Fibroblast of lung (primary cell): ENCODE data around the gene CARD18. TPM values are rescaled to one million over a fixed set of nuclear protein-coding genes. Genes with fewer than 3 reads are reported as not detected.

Source experiments
- DNase-seq, 2 donors: peaks; one replicate each; pipeline versions ENCODE4 v3.0.0 to v3.0.0-alpha.2; 2010; ENCODE audit warnings: low read depth in 2 of 2
- H2AFZ ChIP-seq: 2 replicates; pipeline ENCODE4 v1.5.1; 2012; ENCODE audit warnings: low read length, control low read depth, inconsistent platforms
- H3K27ac ChIP-seq: 2 replicates; pipeline ENCODE4 v1.5.1; 2011; ENCODE audit warnings: low read length, control low read depth; ENCODE audit not compliant: insufficient read depth
- H3K27me3 ChIP-seq: 2 replicates; pipeline ENCODE4 v1.5.1; 2011; ENCODE audit warnings: mild to moderate bottlenecking, low read length; ENCODE audit not compliant: control insufficient read depth, insufficient read depth
- H3K36me3 ChIP-seq: 2 replicates; pipeline ENCODE4 v1.5.1; 2011; ENCODE audit warnings: low read length; ENCODE audit not compliant: control insufficient read depth, insufficient read depth
- H3K4me1 ChIP-seq: 2 replicates; pipeline ENCODE4 v1.5.1; 2011; ENCODE audit warnings: low read length; ENCODE audit not compliant: control insufficient read depth, insufficient read depth; ENCODE audit errors: extremely low read depth
- H3K4me2 ChIP-seq: 2 replicates; pipeline ENCODE4 v1.5.1; 2011; ENCODE audit warnings: low read length, control low read depth; ENCODE audit not compliant: insufficient read depth; ENCODE audit errors: extremely low read depth
- H3K4me3 ChIP-seq, 4 experiments: fragments of 200-600 bp in 1 of 4; sonication (generic) in 1 of 4; replicated peaks in 1 of 4; 2 replicates each; pipeline ENCODE4 v1.5.1; 2011 to 2016; ENCODE audit warnings: low read length in 4 of 4, low read depth in 3 of 4, mild to moderate bottlenecking in 3 of 4, control low read depth in 2 of 4, inconsistent platforms in 1 of 4, mixed read lengths in 1 of 4; ENCODE audit not compliant: insufficient read depth in 1 of 4; ENCODE audit errors: control extremely low read depth in 1 of 4
- H3K79me2 ChIP-seq: 2 replicates; pipeline ENCODE4 v1.5.1; 2012; ENCODE audit warnings: mild to moderate bottlenecking, low read length, inconsistent platforms; ENCODE audit not compliant: control insufficient read depth, insufficient read depth
- H3K9ac ChIP-seq: 2 replicates; pipeline ENCODE4 v1.5.1; 2011; ENCODE audit warnings: mild to moderate bottlenecking, low read length, control low read depth; ENCODE audit not compliant: insufficient read depth
- H3K9me3 ChIP-seq: 2 replicates; pipeline ENCODE4 v1.5.1; 2012; ENCODE audit warnings: low read depth, low read length; ENCODE audit not compliant: control insufficient read depth, insufficient read depth
- H4K20me1 ChIP-seq: 2 replicates; pipeline ENCODE4 v1.5.1; 2011; ENCODE audit warnings: low read length; ENCODE audit not compliant: control insufficient read depth, insufficient read depth; ENCODE audit errors: extremely low read depth
- EZH2 ChIP-seq: IDR thresholded peaks from 2 replicates; pipeline ENCODE4 v1.5.1; 2012; ENCODE audit warnings: low read length, control low read depth, mild to moderate bottlenecking; ENCODE audit errors: missing control alignments
- polyA plus RNA-seq, 2 donors: library from polyadenylated mRNA; depleted of rRNA in 1 of 2; stranded (reverse) in 1 of 2; unstranded in 1 of 2; fragments of >200 nt; gene quantifications; 2 replicates each; pipeline ENCODE4 v1.2.1, GENCODE V29; 2011 to 2012; ENCODE audit warnings: missing spikeins in 1 of 2
- total RNA-seq: library from RNA; depleted of rRNA; stranded (reverse); fragments of >200 nt; gene quantifications from 2 replicates; pipeline ENCODE4 v1.2.1, GENCODE V29; 2014
- TF ChIP-seq, protein P1 (sequence below), 2 donors: IDR thresholded peaks in 1 of 2; conservative IDR thresholded peaks in 1 of 2; 1 replicate in 1 of 2; 2 replicates in 1 of 2; pipeline ENCODE4 v1.5.1; 2011 to 2012; ENCODE audit warnings: low read length in 2 of 2, control low read depth in 1 of 2, inconsistent platforms in 1 of 2, low read depth in 1 of 2, mild to moderate bottlenecking in 1 of 2

Gene CARD18
- total and polyA plus RNA-seq, 2 donors (not counting 1 experiment from before 2014, with no cell fraction given): not detected

GRCh38 chr11:105156720-105157119 lies 17.2 kb upstream of the CARD18 start:
- DNase-seq: no peak
- Histone ChIP-seq H3K4me2 (no peak overlapping the region), H3K9ac (no peak overlapping the region), H3K27ac (no peak overlapping the region), H3K9me3 (no peaks in the 10 kb centered on the region), H3K27me3 (no peaks in the 10 kb centered on the region), H3K36me3 (no peaks in the 10 kb centered on the region), H3K4me3 (no peak overlapping the region), H2AFZ (no peak overlapping the region), H4K20me1 (no peaks in the 10 kb centered on the region), H3K4me1 (peaks cover under 1% of the 10 kb centered on the region), H3K79me2 (no peaks in the 10 kb centered on the region)
- TF ChIP-seq, protein P1, sequence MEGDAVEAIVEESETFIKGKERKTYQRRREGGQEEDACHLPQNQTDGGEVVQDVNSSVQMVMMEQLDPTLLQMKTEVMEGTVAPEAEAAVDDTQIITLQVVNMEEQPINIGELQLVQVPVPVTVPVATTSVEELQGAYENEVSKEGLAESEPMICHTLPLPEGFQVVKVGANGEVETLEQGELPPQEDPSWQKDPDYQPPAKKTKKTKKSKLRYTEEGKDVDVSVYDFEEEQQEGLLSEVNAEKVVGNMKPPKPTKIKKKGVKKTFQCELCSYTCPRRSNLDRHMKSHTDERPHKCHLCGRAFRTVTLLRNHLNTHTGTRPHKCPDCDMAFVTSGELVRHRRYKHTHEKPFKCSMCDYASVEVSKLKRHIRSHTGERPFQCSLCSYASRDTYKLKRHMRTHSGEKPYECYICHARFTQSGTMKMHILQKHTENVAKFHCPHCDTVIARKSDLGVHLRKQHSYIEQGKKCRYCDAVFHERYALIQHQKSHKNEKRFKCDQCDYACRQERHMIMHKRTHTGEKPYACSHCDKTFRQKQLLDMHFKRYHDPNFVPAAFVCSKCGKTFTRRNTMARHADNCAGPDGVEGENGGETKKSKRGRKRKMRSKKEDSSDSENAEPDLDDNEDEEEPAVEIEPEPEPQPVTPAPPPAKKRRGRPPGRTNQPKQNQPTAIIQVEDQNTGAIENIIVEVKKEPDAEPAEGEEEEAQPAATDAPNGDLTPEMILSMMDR (conservative IDR thresholded peaks at IDR 0.05 in 1 of 2, IDR thresholded peaks at IDR 0.05 in 1 of 2; ENCODE audit: low read depth in 1 of 2, low read length in 2 of 2): no peak
- TF ChIP-seq EZH2: no peak

- TF ChIP-seq, protein P1 (conservative IDR thresholded peaks at IDR 0.05 in 1 of 2, IDR thresholded peaks at IDR 0.05 in 1 of 2; ENCODE audit: low read depth in 1 of 2, low read length in 2 of 2): no peak
- TF ChIP-seq EZH2: no peak
- Histone ChIP-seq H3K9ac (no peak overlapping the region), H3K79me2 (no peaks in the 10 kb centered on the region), H3K9me3 (no peaks in the 10 kb centered on the region), H3K36me3 (no peaks in the 10 kb centered on the region), H2AFZ (no peak overlapping the region), H3K4me1 (peaks cover 2% of the 10 kb centered on the region), H3K4me3 (no peak overlapping the region), H3K4me2 (no peak overlapping the region), H3K27ac (no peak overlapping the region), H4K20me1 (no peaks in the 10 kb centered on the region), H3K27me3 (no peaks in the 10 kb centered on the region)
- DNase-seq: no peak
Measured at GRCh38 chr11:105156231-105156630, 16.7 kb upstream of the CARD18 start.

DNA sequence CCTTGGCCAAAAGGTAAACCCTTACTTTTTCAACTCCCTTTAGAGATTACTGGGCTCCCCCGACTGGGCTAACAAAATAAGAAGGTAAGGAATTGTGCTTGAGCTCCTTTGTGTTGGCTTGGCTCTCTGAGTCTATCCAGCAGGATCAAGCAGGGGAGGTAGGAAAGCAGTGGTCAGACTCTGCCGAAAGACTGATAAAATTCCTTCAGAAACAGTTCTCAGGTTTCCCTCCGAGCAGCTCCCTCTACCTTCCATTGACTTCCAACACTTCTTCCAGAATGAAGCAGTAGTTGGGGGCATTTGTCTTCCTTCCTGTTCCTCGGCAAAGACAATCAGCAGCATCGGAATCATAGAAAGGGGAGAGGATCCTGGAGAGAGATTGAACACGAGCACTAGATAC lies 16.1 kb upstream of the CARD18 start:
- H4K20me1 ChIP-seq: no peaks in the 10 kb centered on the region
- H3K9ac ChIP-seq: no peak overlapping the region
- H3K4me3 ChIP-seq: no peak overlapping the region
- peaks cover 2% of the 10 kb centered on the region for H3K4me1 ChIP-seq
- H3K9me3 ChIP-seq: no peaks in the 10 kb centered on the region
- H3K79me2 ChIP-seq: no peaks in the 10 kb centered on the region
- H3K36me3 ChIP-seq: no peaks in the 10 kb centered on the region
- no peaks in the 10 kb centered on the region for H3K27me3 ChIP-seq
- DNase-seq: no peak
- no peak overlapping the region for H3K27ac ChIP-seq
- H3K4me2 ChIP-seq: no peak overlapping the region
- TF ChIP-seq, protein P1 (conservative IDR thresholded peaks at IDR 0.05 in 1 of 2, IDR thresholded peaks at IDR 0.05 in 1 of 2; ENCODE audit: low read depth in 1 of 2, low read length in 2 of 2): no peak
- no peak for TF ChIP-seq EZH2
- H2AFZ ChIP-seq: no peak overlapping the region
